Smooth muscle cell (in vitro differentiated cells): ENCODE results near the gene NR2C1. TPM values are rescaled to one million over a fixed set of nuclear protein-coding genes. Genes with fewer than 3 reads are reported as not detected.

Source experiments
- DNase-seq: peaks from one replicate; lab custom pipeline; 2025; ENCODE audit not compliant: unreplicated experiment; lab: John Stamatoyannopoulos, UW
- H2AFZ ChIP-seq: fragments of 200-600 bp; sonication (generic); 2 replicates; pipeline ENCODE4 v1.6.0; 2016; ENCODE audit warnings: antibody characterized with exemption, low read depth, mild to moderate bottlenecking
- H3F3A ChIP-seq: fragments of 200-600 bp; sonication (generic); 2 replicates; pipeline ENCODE4 v1.6.0; 2017; ENCODE audit warnings: antibody characterized with exemption, low read depth
- H3K27ac ChIP-seq: fragments of 200-600 bp; sonication (generic); 2 replicates; pipeline ENCODE4 v1.5.1; 2016; ENCODE audit warnings: low read depth, mild to moderate bottlenecking
- H3K27me3 ChIP-seq: fragments of 200-600 bp; sonication (generic); 2 replicates; pipeline ENCODE4 v1.6.1; 2016; ENCODE audit warnings: low read depth, mild to moderate bottlenecking
- H3K36me3 ChIP-seq: fragments of 200-600 bp; sonication (generic); 2 replicates; pipeline ENCODE4 v1.5.1; 2016; ENCODE audit warnings: low read depth
- H3K4me1 ChIP-seq: fragments of 200-600 bp; sonication (generic); 2 replicates; pipeline ENCODE4 v1.5.1; 2016; ENCODE audit warnings: low read depth
- H3K4me2 ChIP-seq: fragments of 200-600 bp; sonication (generic); 2 replicates; pipeline ENCODE4 v1.6.0; 2016; ENCODE audit warnings: mild to moderate bottlenecking
- H3K4me3 ChIP-seq: fragments of 200-600 bp; sonication (generic); 2 replicates; pipeline ENCODE4 v1.5.1; 2016; ENCODE audit warnings: mild to moderate bottlenecking
- H3K79me2 ChIP-seq: fragments of 200-600 bp; sonication (generic); 2 replicates; pipeline ENCODE4 v1.6.0; 2016; ENCODE audit warnings: low read depth, mild to moderate bottlenecking
- H3K9ac ChIP-seq: fragments of 200-600 bp; sonication (generic); 2 replicates; pipeline ENCODE4 v1.6.0; 2016; ENCODE audit warnings: low read depth
- H3K9me3 ChIP-seq: fragments of 200-600 bp; sonication (generic); replicated peaks from 2 replicates; pipeline ENCODE4 v1.5.1; 2016; ENCODE audit warnings: low read depth
- H4K20me1 ChIP-seq: fragments of 200-600 bp; sonication (generic); 2 replicates; pipeline ENCODE4 v1.6.0; 2016; ENCODE audit warnings: low read depth
- WGBS: methylation state at CpG from one replicate; pipeline ENCODE4 v1.1.7; 2016; ENCODE audit warnings: low lambda C conversion rate; 5-methylcytosine and 5-hydroxymethylcytosine counted together
- polyA plus RNA-seq: library from polyadenylated mRNA; unstranded; fragments of >200 nt; fragmentation: Nextera tagmentation; extraction: Ambion mirVana; gene quantifications from 2 replicates; pipeline ENCODE4 v1.2.1, GENCODE V29; 2016
- total RNA-seq: library from RNA; depleted of rRNA; stranded (reverse); fragments of >200 nt; gene quantifications from 2 replicates; pipeline ENCODE4 v1.2.3, GENCODE V29; 2014
- TF ChIP-seq, protein P1 (sequence below): fragments of 200-600 bp; sonication (generic); IDR thresholded peaks from 2 replicates; pipeline ENCODE4 v1.5.1; 2017; ENCODE audit warnings: borderline replicate concordance, mild to moderate bottlenecking, antibody characterized with exemption; ENCODE audit not compliant: insufficient read depth, poor library complexity, severe bottlenecking

The NR2C1 gene
- total and polyA plus RNA-seq, 2 experiments from 2014 or later, result 23.7 to 48.0 TPM

DNA sequence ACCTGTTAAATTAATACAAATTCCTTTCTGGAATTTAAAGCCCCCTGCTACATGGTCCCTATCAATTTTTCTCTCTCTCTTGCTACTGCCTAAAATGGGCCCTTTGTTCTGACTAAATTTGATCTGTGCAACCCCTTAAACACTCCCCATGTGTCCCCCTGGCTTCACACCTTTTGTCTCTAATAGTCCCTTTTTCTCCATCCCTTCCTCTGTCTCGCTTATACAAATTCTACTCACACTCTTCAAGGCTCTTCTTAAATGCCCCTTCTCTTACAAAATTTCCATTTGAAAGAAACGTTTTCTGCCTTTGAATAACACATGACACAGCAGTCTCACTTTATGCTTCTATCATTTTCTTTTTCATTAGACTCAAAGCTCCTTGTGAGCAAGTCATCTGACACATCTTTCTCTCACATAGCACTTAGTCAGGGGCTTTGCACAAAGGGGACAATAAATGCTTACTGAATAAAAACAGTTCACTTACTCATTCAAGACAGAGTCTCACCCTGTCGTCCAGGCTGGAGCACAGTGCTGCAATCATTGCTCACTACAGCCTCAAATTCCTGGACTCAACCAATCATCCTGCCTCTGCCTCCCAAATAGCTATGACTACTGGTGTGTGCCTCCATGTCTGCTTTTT, 41.5 kb upstream of the NR2C1 start:
- Histone ChIP-seq H3K36me3 (no peaks in the 10 kb centered on the region), H3K4me1 (no peaks in the 10 kb centered on the region), H3K4me3 (no peak overlapping the region), H3K9me3 (no peaks in the 10 kb centered on the region), H3K79me2 (no peaks in the 10 kb centered on the region), H3K27me3 (no peaks in the 10 kb centered on the region), H3K9ac (no peak overlapping the region), H3K4me2 (no peak overlapping the region), H2AFZ (no peak overlapping the region), H3K27ac (no peak overlapping the region), H3F3A (no peaks in the 10 kb centered on the region), H4K20me1 (no peaks in the 10 kb centered on the region)
- 57% methylated on average over 3 of the region's 3 CpGs for WGBS
- DNase-seq, result no peak
- TF ChIP-seq, protein P1, sequence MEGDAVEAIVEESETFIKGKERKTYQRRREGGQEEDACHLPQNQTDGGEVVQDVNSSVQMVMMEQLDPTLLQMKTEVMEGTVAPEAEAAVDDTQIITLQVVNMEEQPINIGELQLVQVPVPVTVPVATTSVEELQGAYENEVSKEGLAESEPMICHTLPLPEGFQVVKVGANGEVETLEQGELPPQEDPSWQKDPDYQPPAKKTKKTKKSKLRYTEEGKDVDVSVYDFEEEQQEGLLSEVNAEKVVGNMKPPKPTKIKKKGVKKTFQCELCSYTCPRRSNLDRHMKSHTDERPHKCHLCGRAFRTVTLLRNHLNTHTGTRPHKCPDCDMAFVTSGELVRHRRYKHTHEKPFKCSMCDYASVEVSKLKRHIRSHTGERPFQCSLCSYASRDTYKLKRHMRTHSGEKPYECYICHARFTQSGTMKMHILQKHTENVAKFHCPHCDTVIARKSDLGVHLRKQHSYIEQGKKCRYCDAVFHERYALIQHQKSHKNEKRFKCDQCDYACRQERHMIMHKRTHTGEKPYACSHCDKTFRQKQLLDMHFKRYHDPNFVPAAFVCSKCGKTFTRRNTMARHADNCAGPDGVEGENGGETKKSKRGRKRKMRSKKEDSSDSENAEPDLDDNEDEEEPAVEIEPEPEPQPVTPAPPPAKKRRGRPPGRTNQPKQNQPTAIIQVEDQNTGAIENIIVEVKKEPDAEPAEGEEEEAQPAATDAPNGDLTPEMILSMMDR, result no peak

DNA sequence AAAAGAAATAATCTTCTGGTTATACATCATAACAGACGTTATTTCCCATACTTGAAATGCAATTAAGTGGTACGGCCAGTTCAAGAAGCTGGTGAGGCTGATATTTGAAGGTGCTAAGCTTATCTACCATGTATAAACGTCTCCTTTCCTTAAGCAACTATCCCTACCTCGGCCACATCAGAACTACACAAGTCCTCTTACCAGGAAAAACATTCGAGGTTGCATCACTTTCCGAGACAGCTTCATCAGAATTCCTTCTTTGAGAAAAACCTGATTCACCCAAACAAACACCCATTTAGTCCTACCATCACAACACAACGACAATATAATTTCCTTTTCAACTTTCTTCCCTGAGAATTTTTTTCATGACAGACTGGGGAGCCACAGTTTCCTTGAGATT, 33.9 kb upstream of the NR2C1 start:
- 84% methylated on average over 7 of the region's 7 CpGs for WGBS
- H3K4me2 ChIP-seq, result no peak overlapping the region
- no peaks in the 10 kb centered on the region for H3K79me2 ChIP-seq

DNA sequence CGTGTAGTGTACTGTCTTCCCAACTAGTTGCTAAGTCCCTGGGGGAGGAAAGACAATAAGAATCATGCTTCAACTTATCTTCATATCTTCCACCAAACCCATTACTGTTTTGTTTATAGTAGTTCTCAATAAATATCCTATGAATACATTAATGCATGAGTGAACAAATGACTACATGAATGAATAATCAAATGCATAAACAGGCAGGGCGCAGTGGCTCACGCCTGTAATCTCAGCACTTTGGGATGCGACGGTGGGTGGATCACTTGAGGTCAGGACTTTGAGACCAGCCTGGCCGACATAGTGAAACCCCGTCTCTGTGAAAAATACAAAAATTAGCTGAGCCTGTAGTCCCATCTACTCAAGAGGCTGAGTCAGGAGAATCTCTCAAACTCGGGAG, 32.1 kb upstream of the NR2C1 start:
- Histone ChIP-seq H3K27me3 (no peaks in the 10 kb centered on the region), H3K4me1 (no peaks in the 10 kb centered on the region), H2AFZ (no peak overlapping the region), H4K20me1 (no peaks in the 10 kb centered on the region), H3K36me3 (no peaks in the 10 kb centered on the region), H3K4me3 (no peak overlapping the region), H3K79me2 (no peaks in the 10 kb centered on the region), H3K4me2 (no peak overlapping the region), H3K27ac (no peak overlapping the region), H3F3A (no peaks in the 10 kb centered on the region), H3K9ac (no peak overlapping the region), H3K9me3 (no peaks in the 10 kb centered on the region)
- TF ChIP-seq, protein P1, result no peak
- 97% methylated on average over 8 of the region's 8 CpGs for WGBS
- DNase-seq, result no peak

More for the DNA sequence above, 33.9 kb upstream of the NR2C1 start:
- DNase-seq, result no peak
- H3K9me3 ChIP-seq, result no peaks in the 10 kb centered on the region
- H3K4me3 ChIP-seq, result no peak overlapping the region
- no peak overlapping the region for H2AFZ ChIP-seq
- H3K27ac ChIP-seq, result no peak overlapping the region
- H3F3A ChIP-seq, result no peaks in the 10 kb centered on the region
- TF ChIP-seq, protein P1, result no peak
- H3K4me1 ChIP-seq, result no peaks in the 10 kb centered on the region
- no peaks in the 10 kb centered on the region for H4K20me1 ChIP-seq
- H3K36me3 ChIP-seq, result no peaks in the 10 kb centered on the region
- no peaks in the 10 kb centered on the region for H3K27me3 ChIP-seq
- no peak overlapping the region for H3K9ac ChIP-seq

DNA sequence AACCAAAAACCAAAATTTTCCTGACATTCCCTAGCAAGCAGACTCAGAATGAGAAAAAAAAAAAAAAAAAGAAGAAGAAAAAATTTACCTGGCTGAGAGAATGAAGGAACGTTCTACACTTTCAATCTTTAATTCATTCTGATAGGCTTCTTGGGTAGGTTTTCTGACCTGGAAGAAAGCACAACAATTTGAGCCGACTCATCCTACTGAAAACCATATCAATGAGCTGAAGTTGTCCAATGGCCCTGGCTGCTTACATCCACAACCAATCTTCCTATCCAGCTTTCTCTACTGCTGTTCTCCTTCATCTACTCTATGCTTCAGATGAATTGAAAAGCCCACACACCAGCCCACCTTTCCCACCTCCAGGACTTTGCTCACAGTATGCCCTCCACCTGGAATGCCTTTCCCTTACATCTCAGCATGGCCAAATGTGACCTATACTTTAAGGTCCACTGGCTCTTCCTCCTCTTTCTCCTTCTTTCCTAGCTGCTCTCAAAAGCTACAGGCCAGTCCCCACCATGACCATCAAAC, 31.6 kb upstream of the NR2C1 start:
- H3F3A ChIP-seq, result no peaks in the 10 kb centered on the region
- no peak overlapping the region for H3K27ac ChIP-seq
- no peak overlapping the region for H2AFZ ChIP-seq
- no peaks in the 10 kb centered on the region for H3K79me2 ChIP-seq
- no peaks in the 10 kb centered on the region for H3K9me3 ChIP-seq
- WGBS, result 93% methylated on average over 2 of the region's 2 CpGs
- TF ChIP-seq, protein P1, result no peak
- no peaks in the 10 kb centered on the region for H3K36me3 ChIP-seq
- H3K4me2 ChIP-seq, result no peak overlapping the region
- DNase-seq, result no peak
- H3K4me3 ChIP-seq, result no peak overlapping the region
- H3K4me1 ChIP-seq, result no peaks in the 10 kb centered on the region
- H3K27me3 ChIP-seq, result no peaks in the 10 kb centered on the region
- H3K9ac ChIP-seq, result no peak overlapping the region
- no peaks in the 10 kb centered on the region for H4K20me1 ChIP-seq
